Activated CD4-positive, alpha-beta T cell treated with anti-CD3 and anti-CD28 coated beads, Interleukin-2, Interleukin-6, amounts not matched to agents 100 ng/mL and 50 ng/mL, durations not matched to agents 16 hours and 8 hours (primary cell): ENCODE data around the gene SLC45A1.
"Not testable (repeated sequence)": the region's sequence is repeated elsewhere in the genome, so short reads cannot be mapped to it uniquely, and the experiment has no call there.

Experiments
- DNase-seq: peaks from one replicate; pipeline ENCODE4 v3.0.0-alpha.2; 2020

The SLC45A1 gene

DNA sequence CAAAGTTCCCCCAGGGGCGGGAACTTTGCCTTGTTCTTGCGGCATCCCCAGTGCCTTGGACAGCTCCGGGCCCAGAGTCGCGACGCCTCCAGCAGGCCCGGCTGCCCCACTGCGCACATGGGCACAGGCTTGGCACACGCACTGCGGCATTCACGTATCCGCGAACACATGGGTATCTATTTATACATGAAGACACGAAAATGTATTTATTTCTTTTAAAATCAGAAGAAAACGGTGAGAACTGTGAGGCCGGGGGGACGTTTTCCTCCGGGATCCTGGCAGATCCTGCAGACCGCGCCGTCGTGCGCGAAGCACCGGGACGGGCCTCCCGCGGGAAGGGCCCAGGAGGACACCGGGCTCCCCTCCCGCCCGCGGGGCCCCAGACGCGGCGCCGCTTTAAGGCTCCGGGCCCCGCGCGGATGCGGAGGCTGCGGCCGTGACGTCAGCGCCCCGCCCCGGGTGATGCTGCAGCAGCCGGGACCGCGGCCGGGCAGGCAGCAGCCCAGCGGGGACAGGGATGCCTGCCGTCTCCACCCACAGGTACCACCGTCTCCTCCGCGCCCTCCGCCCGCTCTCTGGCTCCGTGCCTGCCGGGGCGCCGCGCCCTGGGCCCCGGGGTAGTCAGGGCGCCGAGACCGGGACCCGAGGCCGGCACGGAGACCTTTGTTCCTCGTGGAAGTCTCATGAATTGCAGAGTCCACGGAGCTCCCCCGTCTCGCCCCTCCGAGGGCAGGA lies at the start of gene SLC45A1:
SLC45A1 (plus strand) TSS at position 468 of the 735 bp plus-strand sequence. CDS start 6,216 bp downstream, outside the sequence.
- DNase-seq: peak; percentile 77

DNA sequence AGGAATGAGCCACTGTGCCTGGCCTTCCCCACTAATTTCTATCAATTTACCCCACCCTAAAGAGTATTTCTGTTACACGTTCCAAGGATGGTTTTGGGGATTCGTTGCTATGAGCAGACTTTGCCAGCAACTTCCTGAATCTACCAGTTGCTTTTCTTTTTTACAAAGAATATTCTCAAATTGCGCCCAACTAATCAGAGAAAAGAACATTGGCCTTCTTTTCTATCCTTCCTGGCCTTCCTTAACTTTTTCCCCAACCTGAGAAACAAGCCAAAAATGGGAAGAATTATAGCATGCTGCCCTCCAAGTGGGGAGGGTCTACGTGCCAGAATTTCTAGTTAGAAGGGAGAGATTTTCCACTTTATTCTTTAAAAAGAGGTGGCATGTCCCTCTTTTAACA lies 44.9 kb upstream of the SLC45A1 start:
- no peak for DNase-seq

GRCh38 chr1:8274352-8274751 lies 43.6 kb upstream of the SLC45A1 start:
- DNase-seq: no peak

- DNase-seq: peak; percentile 52
Measured at GRCh38 chr1:8276173-8276914, 41.6 kb upstream of the SLC45A1 start.

DNA sequence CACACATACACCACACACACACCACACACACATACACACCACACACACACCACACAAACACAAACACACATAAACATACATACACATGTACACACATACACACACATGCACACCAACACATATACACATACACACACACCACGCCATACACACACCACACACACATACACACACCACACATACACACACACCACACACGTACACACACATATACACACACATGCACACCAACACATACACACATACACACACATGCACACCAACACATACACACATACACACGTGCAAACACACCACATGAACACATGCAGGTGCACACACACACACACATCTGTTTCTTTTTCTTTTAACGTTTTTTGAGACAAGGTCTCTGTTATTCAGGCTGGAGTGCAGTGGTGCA lies 41.0 kb upstream of the SLC45A1 start:
- no peak for DNase-seq

DNA sequence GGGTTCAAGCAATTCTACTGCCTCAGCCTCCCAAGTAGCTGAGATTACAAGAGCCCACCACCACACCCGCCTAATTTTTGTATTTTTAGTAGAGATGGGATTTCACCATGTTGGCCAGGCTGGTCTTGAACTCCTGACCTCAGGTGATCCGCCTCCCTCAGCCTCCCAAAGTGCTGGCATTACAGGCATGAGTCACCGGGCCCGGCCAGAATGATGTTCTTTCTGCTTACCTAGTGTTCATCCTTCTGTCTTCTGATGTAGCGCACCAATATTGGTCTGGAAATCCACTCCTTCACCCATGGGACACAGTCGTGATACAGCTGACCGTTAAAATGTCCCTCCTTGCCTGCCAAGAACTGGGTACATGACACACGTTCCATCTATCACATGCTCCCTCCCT lies 39.2 kb upstream of the SLC45A1 start:
- DNase-seq: not testable (repeated sequence)

GRCh38 chr1:8281843-8282509 lies 35.9 kb upstream of the SLC45A1 start:
- no peak for DNase-seq

GRCh38 chr1:8283058-8283884 lies 34.6 kb upstream of the SLC45A1 start:
- DNase-seq: peak; percentile 67

DNA sequence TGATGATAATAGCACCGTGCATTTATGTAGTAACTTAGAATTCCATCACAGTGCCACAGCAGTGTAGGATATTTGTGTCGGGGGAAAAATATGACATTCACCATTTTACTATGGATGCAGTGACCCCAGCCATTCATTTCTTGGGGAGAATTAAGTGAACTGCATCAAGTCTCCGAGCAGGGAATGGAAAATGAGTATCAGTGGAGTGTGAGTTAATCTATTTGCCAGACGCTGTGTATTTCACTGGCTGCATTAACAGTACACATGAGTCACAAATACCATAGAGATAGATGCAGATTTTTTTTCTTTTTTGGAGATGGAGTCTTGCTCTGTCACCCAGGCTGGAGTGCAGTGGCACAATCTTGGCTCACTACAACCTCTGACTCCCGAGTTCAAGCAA lies 33.8 kb upstream of the SLC45A1 start:
- no peak for DNase-seq

- DNase-seq: no peak
Measured at GRCh38 chr1:8285103-8285502, 32.8 kb upstream of the SLC45A1 start.

DNA sequence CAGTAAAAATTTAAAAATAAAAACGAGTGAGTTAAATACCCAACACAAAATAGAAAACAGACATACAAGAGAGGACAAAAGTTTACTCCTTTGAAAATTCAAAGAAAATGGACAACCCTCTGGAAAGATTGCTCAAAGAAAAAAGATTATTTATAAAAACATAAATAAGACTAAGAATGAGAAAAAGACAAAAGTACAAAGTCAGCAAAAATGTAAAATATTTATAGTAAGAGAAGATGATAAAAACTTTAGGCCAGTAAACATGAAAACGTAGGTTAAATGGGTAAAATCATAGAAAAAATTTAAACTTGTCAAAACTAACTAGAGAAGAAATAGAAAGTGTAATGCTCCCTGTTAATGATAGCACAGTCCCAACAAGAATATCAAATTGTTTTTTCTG lies 31.9 kb upstream of the SLC45A1 start:
- no peak for DNase-seq

DNA sequence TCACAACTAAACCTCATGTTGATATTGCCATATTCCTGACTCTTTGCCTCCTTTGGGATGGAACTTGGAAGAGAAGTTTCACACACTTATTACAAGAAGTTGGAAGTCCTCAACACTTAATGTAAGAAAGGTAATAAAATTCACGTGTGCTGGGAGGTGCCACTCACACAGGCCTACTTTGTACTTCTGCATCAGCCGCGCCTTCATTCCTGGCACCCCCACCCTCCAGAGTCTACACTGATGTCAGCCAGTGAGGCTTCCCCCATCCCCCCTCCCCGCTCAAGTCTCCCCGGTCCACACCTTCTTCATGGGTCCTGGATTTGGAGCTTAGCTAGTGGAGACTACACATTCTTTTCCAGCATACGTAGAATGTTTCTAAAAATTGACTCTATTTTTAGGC lies 24.8 kb upstream of the SLC45A1 start:
- no peak for DNase-seq

GRCh38 chr1:8293641-8294169 lies 24.2 kb upstream of the SLC45A1 start:
- DNase-seq: no peak

DNA sequence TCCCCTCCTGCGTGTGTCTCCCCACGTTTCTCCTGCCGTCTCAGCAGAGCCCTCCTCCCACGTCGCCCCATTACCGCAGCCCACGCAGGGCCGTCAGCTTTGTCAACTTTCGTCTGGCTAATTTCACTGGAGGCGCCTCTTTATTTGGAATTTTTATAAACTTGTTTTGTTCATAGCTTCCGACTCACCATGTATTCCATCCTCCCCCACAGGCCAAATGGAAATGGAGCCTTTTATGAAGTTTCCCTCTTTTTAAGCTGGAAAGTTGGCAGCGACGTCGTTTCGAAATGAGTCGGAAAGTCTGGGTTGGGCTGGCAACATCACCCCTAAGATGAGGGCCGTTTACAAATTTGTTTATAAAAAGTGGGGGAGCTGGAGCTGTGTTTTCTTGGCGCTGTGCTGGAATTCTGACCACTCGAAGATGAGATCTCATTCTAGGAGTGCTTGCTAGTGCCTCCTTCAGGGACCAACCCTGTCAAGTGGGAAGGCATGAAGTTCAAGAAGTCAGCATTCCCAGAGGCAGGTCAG lies 23.7 kb upstream of the SLC45A1 start:
- no peak for DNase-seq

DNA sequence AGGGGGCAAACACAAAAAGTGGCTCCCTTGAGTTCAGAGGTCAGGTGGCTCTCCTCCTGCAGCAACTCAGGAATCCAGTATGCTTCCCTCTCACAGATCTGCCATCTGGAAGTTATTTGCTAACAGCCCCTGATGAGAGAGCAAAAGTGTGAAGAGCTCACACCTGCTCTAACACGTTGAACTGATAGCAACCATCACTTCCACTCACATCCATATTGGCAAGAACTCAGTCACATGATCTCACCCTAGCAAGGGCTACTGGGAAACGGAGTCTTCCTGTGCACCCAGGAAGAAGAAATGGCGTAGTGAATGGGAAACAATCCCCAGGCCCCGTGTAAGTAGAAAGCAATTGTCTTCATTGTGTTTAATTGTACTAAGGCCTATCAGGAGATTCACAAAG lies 20.7 kb upstream of the SLC45A1 start:
- no peak for DNase-seq

- DNase-seq: no peak
Measured at GRCh38 chr1:8299963-8300362, 18.0 kb upstream of the SLC45A1 start.

DNA sequence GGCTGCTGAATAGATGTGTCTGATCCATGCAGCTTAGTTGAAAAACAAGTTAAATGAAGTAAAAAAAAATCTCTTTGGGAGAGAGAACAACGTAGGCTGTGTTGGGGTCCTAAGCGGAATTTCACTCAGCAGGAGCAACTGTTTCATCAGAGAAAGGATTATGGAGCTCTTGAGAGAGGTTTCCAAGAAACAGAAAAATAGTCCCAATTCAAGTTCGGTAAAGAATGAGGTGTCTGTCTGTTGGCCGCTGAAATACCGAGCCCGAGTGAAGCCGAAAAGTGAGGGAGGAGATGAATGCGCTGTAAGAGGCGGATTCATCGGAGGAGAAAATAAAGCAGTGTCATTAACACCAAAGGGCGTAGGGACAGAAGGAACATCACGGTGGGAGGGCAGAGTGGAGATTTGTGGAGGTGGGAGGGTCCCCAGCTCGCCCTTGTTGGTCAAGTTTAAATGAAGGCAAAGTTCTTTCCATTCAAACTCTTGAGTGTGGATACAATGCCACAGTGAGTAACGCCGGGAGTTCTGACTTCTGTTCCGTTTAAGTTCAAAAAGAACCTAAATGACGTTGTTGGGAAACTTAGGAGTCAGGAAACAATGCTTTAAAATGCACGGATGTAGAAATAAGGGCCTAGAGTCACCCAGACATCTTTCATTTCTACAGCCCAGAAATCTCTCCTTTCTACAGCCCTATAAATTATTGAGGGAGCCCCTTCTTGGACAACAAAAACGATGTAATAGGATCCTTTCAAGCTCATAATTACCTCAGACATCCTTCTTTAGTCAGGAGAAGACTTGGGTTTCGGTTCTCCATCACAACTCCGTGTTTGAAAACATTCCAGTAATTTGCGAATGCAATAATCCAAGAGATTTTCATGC lies 15.6 kb upstream of the SLC45A1 start:
- DNase-seq: no peak

- no peak for DNase-seq
Measured at GRCh38 chr1:8303141-8303540, 14.8 kb upstream of the SLC45A1 start.

DNA sequence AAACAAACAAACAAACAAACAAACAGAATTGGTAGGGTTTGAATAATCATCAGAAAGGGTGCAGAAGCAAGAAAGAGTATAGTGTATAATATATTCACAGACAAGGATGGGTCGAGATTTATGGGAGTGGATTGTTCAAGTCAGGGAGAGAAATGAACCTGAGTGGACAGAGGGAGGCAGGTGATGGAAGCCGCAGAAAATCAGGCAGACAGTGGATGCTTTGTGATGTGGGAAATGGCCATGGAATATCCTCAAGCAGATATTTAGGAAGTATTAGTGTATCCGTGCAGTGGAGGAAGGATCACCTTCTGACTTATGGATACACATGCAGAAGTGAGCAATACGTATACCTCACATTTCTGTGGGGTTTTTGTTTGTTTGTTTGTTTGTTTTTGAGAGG lies 14.0 kb upstream of the SLC45A1 start:
- no peak for DNase-seq

DNA sequence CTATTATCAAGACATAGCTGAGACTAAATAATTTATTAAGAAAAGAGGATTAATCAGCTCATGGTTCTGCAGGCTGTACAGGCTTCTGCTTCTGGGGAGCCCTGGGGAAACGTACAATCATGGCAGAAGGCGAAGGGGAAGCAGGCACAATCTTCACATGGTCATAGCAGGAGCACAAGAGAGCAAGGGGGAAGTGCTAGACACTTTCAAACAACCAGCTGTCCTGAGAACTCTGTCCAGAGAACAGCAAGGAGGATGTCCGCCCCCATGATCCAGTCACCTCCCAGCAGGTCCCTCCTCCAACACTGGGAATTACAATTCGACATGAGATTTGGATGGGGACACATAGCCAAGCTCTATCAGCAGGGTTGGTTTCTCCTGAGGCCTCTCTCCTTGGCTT lies 10.3 kb upstream of the SLC45A1 start:
- no peak for DNase-seq

DNA sequence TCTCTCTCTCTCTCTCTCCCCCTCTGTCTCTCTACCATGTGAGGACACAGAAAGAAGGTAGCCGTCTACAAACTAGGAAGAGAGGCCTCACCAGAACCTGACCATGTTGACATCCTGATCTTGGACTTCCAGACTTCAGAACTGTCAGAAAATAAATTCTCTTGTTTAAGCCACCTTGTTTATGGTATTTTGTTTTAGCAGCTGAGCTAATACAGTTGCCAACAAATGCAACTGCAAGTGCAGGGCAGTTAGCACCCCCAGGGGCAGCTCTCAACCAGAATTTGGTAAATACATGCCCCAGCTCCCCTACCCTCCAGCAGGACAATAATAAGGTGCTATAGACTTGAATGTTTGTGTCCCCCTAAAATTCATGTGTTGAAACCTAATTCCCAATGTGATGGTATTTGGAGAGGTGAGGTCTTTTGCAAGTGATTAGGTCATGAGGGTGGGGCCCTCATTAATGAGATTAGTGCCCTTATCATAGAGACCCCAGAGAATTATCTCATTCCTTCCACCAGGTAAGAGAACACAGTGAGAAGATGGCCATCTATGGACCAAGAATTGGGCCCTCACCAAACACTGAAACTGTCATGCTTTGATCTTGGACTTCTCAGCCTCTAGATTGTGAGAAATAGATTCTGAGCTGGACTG lies 6.7 kb upstream of the SLC45A1 start:
- no peak for DNase-seq
